AG04450 (cell line): ENCODE results near the gene CBX4. TPM values are rescaled to one million over a fixed set of nuclear protein-coding genes. Genes with fewer than 3 reads are reported as not detected.

ENCODE experiments used
- CTCF ChIA-PET: fragments of 300-600, 350-600 bp; formaldehyde crosslinking; extraction: SDS; loops from one replicate; lab custom pipeline; 2022; ENCODE audit warnings: antibody characterized with exemption, inconsistent platforms; lab: Charles Lee
- POLR2A ChIA-PET: fragments of 350-600 bp; formaldehyde crosslinking; extraction: SDS; loops from one replicate; lab custom pipeline; 2021; ENCODE audit warnings: antibody characterized with exemption, inconsistent platforms; lab: Yijun Ruan, JAX
- DNase-seq: peaks from one replicate; pipeline ENCODE4 v3.0.0-alpha.2; 2011; ENCODE audit warnings: low read depth, low spot score
- H3K27ac ChIP-seq: one replicate; pipeline ENCODE4 v1.5.1; 2012; ENCODE audit warnings: low read depth, low read length, control low read depth
- H3K27me3 ChIP-seq: one replicate; pipeline ENCODE4 v1.6.0; 2012; ENCODE audit warnings: low read length; ENCODE audit not compliant: control insufficient read depth, insufficient read depth
- H3K4me3 ChIP-seq: 2 replicates; pipeline ENCODE4 v1.5.1; 2011; ENCODE audit warnings: mild to moderate bottlenecking, low read depth, low read length, control low read depth
- H3K9me3 ChIP-seq: 2 replicates; pipeline ENCODE4 v1.5.1; 2012; ENCODE audit warnings: low read length; ENCODE audit not compliant: control insufficient read depth, insufficient read depth
- polyA plus RNA-seq: library from polyadenylated mRNA; depleted of rRNA; stranded (reverse); fragments of >200 nt; gene quantifications from 2 replicates; pipeline ENCODE4 v1.2.3, GENCODE V29; 2011
- TF ChIP-seq, protein P1 (sequence below): IDR thresholded peaks from 2 replicates; pipeline ENCODE4 v1.5.1; 2011; ENCODE audit warnings: low read depth, low read length, control low read depth, inconsistent platforms

The CBX4 gene
- polyA plus RNA-seq, 1 experiment: 7.6 TPM

DNA sequence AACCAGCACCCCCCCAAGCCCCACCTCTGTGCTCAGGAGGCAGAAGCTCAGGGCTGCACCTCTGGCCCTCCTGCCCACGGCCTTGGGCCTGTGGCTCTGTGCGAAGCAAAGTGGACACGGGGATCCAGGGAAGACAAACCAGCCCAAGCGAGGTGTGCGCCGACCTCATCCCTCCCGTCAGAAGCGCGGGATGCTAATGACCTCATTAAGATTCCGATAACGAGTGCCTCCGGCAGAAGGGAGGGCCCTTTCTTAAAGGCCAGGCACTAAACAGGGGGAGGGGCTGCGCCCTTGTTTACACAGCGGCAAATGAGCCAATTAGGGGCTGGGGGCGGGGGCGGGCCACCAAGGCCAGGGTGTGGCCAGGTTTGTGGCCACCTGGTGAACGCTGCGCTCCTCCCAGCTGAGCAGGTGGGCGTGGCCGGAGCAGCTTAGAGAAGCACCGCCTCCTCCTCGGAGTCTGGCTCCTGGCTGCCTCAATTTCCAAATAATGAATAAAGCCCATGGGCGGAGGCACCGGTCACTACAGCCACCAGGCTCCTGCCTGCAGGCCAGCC, 3.2 kb downstream of the CBX4 start:
- Histone ChIP-seq H3K4me3 (peak overlapping the region; percentile 80), H3K27me3 (peaks cover 11% of the 10 kb centered on the region), H3K9me3 (peaks cover 14% of the 10 kb centered on the region; the same call in 1 of the 2 replicates), H3K27ac (no peak overlapping the region)
- TF ChIP-seq, protein P1, sequence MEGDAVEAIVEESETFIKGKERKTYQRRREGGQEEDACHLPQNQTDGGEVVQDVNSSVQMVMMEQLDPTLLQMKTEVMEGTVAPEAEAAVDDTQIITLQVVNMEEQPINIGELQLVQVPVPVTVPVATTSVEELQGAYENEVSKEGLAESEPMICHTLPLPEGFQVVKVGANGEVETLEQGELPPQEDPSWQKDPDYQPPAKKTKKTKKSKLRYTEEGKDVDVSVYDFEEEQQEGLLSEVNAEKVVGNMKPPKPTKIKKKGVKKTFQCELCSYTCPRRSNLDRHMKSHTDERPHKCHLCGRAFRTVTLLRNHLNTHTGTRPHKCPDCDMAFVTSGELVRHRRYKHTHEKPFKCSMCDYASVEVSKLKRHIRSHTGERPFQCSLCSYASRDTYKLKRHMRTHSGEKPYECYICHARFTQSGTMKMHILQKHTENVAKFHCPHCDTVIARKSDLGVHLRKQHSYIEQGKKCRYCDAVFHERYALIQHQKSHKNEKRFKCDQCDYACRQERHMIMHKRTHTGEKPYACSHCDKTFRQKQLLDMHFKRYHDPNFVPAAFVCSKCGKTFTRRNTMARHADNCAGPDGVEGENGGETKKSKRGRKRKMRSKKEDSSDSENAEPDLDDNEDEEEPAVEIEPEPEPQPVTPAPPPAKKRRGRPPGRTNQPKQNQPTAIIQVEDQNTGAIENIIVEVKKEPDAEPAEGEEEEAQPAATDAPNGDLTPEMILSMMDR: no peak
- POLR2A ChIA-PET: interaction anchor here (0.8 kb wide), 1 partner anchor 23 kb away, joined by 3 read pairs; no protein-coding TSS in a partner anchor
- CTCF ChIA-PET: interaction anchor here (0.5 to 1.2 kb wide), 4 partner anchors 8 to 43 kb away, joined by 3 read pairs; no protein-coding TSS in a partner anchor
- DNase-seq: no peak

GRCh38 chr17:79835470-79835899, 3.8 kb downstream of the CBX4 start:
- H3K4me3 ChIP-seq: no peak overlapping the region
- peaks cover 9% of the 10 kb centered on the region; the same call in 1 of the 2 replicates for H3K9me3 ChIP-seq
- TF ChIP-seq, protein P1: no peak
- H3K27me3 ChIP-seq: peaks cover 6% of the 10 kb centered on the region
- POLR2A ChIA-PET: no interaction called here
- CTCF ChIA-PET: interaction anchor here (0.5 to 1.3 kb wide), 10 partner anchors 9 to 90 kb away, joined by 3 to 5 read pairs (median 3); no protein-coding TSS in a partner anchor
- no peak overlapping the region for H3K27ac ChIP-seq
- no peak for DNase-seq

DNA sequence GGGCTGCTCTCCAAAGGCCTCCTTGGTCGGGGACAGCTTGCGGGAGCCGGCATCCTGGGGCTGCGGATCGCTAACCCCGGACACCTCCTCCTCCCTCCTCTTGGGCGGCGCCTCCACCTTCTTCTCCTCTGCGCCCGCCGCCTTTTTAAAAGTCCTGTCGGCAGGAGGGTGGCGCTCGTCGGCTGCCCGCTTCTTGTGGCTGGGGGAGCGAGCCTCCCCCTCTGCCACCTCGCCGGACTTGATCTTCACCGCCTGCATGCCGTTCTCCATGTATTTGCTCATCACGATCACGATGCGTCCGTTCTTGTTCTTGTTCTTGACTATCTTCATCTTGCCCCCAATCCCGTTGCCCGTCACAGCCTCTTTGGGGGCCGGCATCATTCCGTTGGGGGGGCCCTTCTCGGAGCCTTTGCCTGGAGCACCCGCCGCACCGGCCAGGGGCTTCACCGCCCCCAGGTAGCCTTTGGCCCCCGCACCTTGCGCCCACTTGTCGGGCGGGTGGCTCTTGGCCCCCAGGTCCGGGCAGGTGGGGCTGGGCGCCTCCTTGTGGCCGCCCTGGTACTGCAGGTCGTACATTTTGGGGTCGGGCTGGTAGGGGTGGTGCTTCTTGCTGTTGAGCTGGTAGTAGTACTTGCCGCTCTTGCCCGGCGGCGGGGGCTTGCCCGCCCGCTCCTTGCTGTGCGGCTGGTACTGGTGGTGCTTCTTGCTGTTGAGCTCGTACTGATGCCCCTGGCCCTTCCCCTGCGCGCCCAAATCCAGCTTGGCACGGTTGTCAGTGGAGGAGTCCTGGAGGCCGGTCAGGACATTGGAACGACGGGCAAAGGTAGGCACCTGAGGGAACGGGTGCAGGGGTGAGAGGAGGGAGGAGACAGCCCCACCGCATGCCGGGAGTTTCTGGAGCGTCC, 4.4 kb downstream of the CBX4 start:
- TF ChIP-seq, protein P1: peak; percentile 67
- peaks cover under 1% of the 10 kb centered on the region for H3K27me3 ChIP-seq
- no peak for DNase-seq
- H3K4me3 ChIP-seq: no peak overlapping the region
- ChIA-PET POLR2A (no interaction called here), CTCF (interaction anchor here (0.6 to 1.3 kb wide), 8 partner anchors 9 to 89 kb away, joined by 3 to 5 read pairs (median 4); no protein-coding TSS in a partner anchor)
- peaks cover 6% of the 10 kb centered on the region; the same call in 1 of the 2 replicates for H3K9me3 ChIP-seq
- no peak overlapping the region for H3K27ac ChIP-seq

DNA sequence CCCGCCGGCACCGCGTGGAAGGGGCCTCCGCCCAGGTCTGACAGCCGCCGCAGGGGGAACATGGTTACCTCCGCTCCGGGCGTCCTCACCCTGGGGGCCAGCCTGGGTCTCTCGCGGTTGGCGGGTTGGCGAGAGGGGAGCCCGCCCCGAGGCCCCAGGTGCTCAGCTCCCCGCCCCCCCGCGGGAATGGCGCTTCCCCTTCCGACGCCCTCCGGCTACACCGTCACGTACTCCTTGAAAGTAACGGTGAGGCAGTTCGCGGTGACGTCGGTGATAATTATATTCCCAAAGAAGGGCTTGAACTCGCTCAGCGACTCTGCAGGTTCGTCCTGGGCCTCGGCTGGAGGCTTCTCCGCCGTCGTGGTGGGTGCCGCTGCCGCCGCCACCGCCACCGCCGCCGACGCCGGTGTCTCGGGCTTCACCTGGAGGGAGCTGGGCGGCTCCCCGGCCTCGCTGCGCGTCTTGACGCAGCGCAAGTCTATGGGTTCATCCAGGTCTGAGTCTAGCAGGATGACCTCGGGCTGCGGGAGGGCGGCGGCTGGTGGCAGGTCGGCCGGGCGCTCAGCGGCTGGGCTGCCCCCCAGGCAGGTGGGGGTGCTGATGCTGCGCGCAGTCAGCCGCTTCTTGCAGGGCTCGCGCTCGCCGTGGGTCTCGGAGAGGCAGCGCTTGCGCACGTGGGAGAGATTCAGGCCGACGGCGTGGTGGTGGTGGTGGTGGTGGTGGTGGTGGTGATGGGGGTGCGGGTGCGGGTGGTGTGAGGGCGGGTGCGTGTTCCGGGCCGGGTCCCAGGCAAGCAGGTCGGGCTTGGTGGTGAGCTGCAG, 5.3 kb downstream of the CBX4 start:
- Histone ChIP-seq H3K27ac (no peak overlapping the region), H3K4me3 (no peak overlapping the region), H3K9me3 (peaks cover 6% of the 10 kb centered on the region; the same call in 1 of the 2 replicates), H3K27me3 (no peaks in the 10 kb centered on the region)
- CTCF ChIA-PET: interaction anchor here (0.7 to 1.3 kb wide), 2 partner anchors 22 to 88 kb away, joined by 4 read pairs; no protein-coding TSS in a partner anchor
- POLR2A ChIA-PET: no interaction called here
- no peak for DNase-seq
- TF ChIP-seq, protein P1: no peak
